ENCODE results near the gene PAQR6. TPM values are rescaled to one million over a fixed set of nuclear protein-coding genes. Genes with fewer than 3 reads are reported as not detected.
"Not testable (repeated sequence)": the region's sequence is repeated elsewhere in the genome, so short reads cannot be mapped to it uniquely, and the experiment has no call there.

The PAQR6 gene
- total and polyA plus RNA-seq, 4 donors = 0.81 to 2.8 (median 2.3) TPM; not detected in 1

DNA sequence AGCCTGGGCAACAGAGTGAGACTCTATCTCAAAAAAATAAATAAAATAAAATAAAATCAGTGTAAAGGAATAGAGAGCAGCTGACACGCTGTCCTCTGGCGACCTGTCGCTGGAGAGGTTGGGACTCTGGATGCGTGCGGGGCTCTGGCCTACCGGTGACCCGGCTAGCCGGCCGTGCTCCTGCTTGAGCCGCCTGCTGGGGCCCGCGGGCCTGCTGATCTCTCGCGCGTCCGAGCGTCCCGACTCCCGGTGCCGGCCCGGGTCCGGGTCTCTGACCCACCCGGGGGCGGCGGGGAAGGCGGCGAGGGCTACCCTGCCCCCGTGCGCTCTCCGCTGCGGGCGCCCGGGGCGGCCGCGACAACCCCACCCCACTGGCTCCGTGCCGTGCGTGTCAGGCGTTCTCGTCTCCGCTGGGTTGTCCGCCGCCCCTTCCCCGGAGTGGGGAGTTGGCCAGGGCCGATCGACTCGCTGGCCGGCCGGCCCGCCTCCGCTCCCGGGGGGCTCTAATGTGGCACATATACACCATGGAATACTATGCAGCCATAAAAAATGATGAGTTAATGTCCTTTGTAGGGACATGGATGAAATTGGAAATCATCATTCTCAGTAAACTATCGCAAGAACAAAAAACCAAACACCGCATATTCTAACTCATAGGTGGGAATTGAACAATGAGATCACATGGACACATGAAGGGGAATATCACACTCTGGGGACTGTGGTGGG lies 31.3 kb downstream of the PAQR6 start:
- not testable (repeated sequence) for ATAC-seq (ENCODE audit: low FRiP score); H3K36me3 ChIP-seq (ENCODE audit: control insufficient read depth in 1 of 2, insufficient read depth in 2 of 2, low read length in 1 of 2); H3K27ac ChIP-seq (ENCODE audit: low read depth in 1 of 2, low read length in 2 of 2)

GRCh38 chr1:156214024-156214748 lies 33.7 kb downstream of the PAQR6 start:
- no peak for DNase-seq
- intact Hi-C loops (cut with DNase I) = loop anchor here in 1 of 2 donors (5.0 kb wide), 2 partner anchors 52 to 67 kb away; no protein-coding TSS in a partner anchor

More for the DNA sequence above, 31.3 kb downstream of the PAQR6 start:
- intact Hi-C loops (cut with DNase I); H3K4me3 ChIP-seq (ENCODE audit: low read length in 2 of 2); H3K27me3 ChIP-seq (ENCODE audit: control insufficient read depth in 1 of 2, insufficient read depth in 2 of 2, low read length in 1 of 2); H3K4me1 ChIP-seq (ENCODE audit: control insufficient read depth in 1 of 2, insufficient read depth in 2 of 2, low read length in 2 of 2); H3K9me3 ChIP-seq (ENCODE audit: control insufficient read depth, low read length): not testable (repeated sequence)
- DNase-seq = peak in 1 of 2 donors; percentile 61
- WGBS, 2 donors = 93 to 94% methylated on average over 54 to 55 of the region's 55 CpGs

DNA sequence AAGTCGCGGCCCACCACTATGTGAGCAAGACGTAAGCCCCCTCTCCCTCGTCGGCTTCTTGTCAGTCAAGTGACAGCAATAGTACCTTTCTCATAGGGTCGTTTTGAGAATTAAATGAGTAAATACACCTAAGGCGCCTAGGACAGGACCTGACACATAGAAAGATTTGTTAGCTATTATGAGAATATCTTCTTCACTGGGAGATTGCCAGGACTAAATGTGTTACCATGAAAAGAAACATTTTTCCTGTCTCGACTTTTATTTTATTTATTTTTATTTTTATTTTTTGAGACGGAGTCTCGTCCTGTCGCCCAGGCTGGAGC lies 34.3 kb downstream of the PAQR6 start:
- intact Hi-C loops (cut with DNase I) = loop anchor here in 1 of 2 donors (2.0 to 5.0 kb wide), 3 partner anchors 19 to 66 kb away; partner anchors contain the start of gene SLC25A44
- Histone ChIP-seq H3K36me3 (ENCODE audit: control insufficient read depth in 1 of 2, insufficient read depth in 2 of 2, low read length in 1 of 2) (peaks cover 0 to 1% of the 10 kb centered on the region in 2 donors), H3K4me3 (ENCODE audit: low read length in 2 of 2) (peak overlapping the region; percentile 53 to 56), H3K4me1 (ENCODE audit: control insufficient read depth in 1 of 2, insufficient read depth in 2 of 2, low read length in 2 of 2) (no peaks in the 10 kb centered on the region), H3K27ac (ENCODE audit: low read depth in 1 of 2, low read length in 2 of 2) (peak overlapping the region; percentile 69 to 76), H3K27me3 (ENCODE audit: control insufficient read depth in 1 of 2, insufficient read depth in 2 of 2, low read length in 1 of 2) (no peaks in the 10 kb centered on the region), H3K9me3 (ENCODE audit: control insufficient read depth, low read length) (no peaks in the 10 kb centered on the region)
- WGBS, 2 donors = 2 to 6% methylated on average over 11 of the region's 11 CpGs
- ATAC-seq (ENCODE audit: low FRiP score) (no peak), DNase-seq (no peak)

More at GRCh38 chr1:156214024-156214748, 33.7 kb downstream of the PAQR6 start:
- Histone ChIP-seq H3K27ac (ENCODE audit: low read depth in 1 of 2, low read length in 2 of 2) (no peak overlapping the region), H3K36me3 (ENCODE audit: control insufficient read depth in 1 of 2, insufficient read depth in 2 of 2, low read length in 1 of 2) (no peaks in the 10 kb centered on the region), H3K4me1 (ENCODE audit: control insufficient read depth in 1 of 2, insufficient read depth in 2 of 2, low read length in 2 of 2) (no peaks in the 10 kb centered on the region), H3K27me3 (ENCODE audit: control insufficient read depth in 1 of 2, insufficient read depth in 2 of 2, low read length in 1 of 2) (no peaks in the 10 kb centered on the region), H3K9me3 (ENCODE audit: control insufficient read depth, low read length) (no peaks in the 10 kb centered on the region), H3K4me3 (ENCODE audit: low read length in 2 of 2) (no peak overlapping the region)
- no peak for ATAC-seq (ENCODE audit: low FRiP score)
- 82% methylated on average over 16 of the region's 16 CpGs for WGBS, 2 donors

- 0% methylated on average over 61 of the region's 61 CpGs for WGBS, 2 donors
- Histone ChIP-seq H3K27ac (ENCODE audit: low read depth in 1 of 2, low read length in 2 of 2) (peak within 1 kb of the TSS; percentile 69 to 94), H3K36me3 (ENCODE audit: control insufficient read depth in 1 of 2, insufficient read depth in 2 of 2, low read length in 1 of 2) (peaks cover 0 to 5% of the 10 kb centered on the region in 2 donors), H3K9me3 (ENCODE audit: control insufficient read depth, low read length) (no peaks in the 10 kb centered on the region), H3K4me1 (ENCODE audit: control insufficient read depth in 1 of 2, insufficient read depth in 2 of 2, low read length in 2 of 2) (no peaks in the 10 kb centered on the region), H3K27me3 (ENCODE audit: control insufficient read depth in 1 of 2, insufficient read depth in 2 of 2, low read length in 1 of 2) (no peaks in the 10 kb centered on the region), H3K4me3 (ENCODE audit: low read length in 2 of 2) (peak within 1 kb of the TSS; percentile 53 to 56)
- peak; percentile 98 for ATAC-seq (ENCODE audit: low FRiP score)
- intact Hi-C loops (cut with DNase I) = loop anchor here in 1 of 2 donors (2.0 to 5.0 kb wide), 3 partner anchors 18 to 66 kb away; partner anchors contain the start of gene SLC25A44
- DNase-seq = peak; percentile 98 to 99
Measured at GRCh38 chr1:156212833-156213643, 34.8 kb downstream of the PAQR6 start, which contains the start of gene PMF1. TSS of gene PMF1 (plus strand) at chr1:156213007. CDS start at chr1:156213016, 9 bp downstream.

DNA sequence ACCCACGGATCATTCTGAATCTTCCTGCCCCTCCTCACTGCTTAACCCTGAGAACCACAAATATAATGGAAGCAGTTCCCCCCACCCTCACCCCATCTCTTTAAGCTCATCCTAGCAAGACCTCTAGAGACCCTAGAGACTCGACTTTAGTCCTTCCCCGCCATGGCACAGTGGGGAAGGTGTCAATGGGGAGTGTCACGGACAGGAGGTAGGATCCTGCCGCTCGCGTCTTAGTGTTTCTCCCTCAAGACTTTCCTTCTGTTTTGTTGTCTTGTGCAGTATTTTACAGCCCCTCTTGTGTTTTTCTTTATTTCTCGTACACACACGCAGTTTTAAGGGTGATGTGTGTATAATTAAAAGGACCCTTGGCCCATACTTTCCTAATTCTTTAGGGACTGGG lies 35.7 kb downstream of the PAQR6 start:
- no peaks in the 10 kb centered on the region for H3K27me3 ChIP-seq (ENCODE audit: control insufficient read depth in 1 of 2, insufficient read depth in 2 of 2, low read length in 1 of 2)
- no peaks in the 10 kb centered on the region for H3K9me3 ChIP-seq (ENCODE audit: control insufficient read depth, low read length)
- no peak overlapping the region for H3K27ac ChIP-seq (ENCODE audit: low read depth in 1 of 2, low read length in 2 of 2)
- no peak for ATAC-seq (ENCODE audit: low FRiP score)
- intact Hi-C loops (cut with DNase I) = loop anchor here in 1 of 2 donors (2.0 to 5.0 kb wide), 3 partner anchors 17 to 65 kb away; partner anchors contain the start of gene SLC25A44
- WGBS, 2 donors = 73 to 81% methylated on average over 9 of the region's 9 CpGs
- H3K4me1 ChIP-seq (ENCODE audit: control insufficient read depth in 1 of 2, insufficient read depth in 2 of 2, low read length in 2 of 2) = no peaks in the 10 kb centered on the region
- no peak for DNase-seq
- peaks cover 4 to 5% of the 10 kb centered on the region in 2 donors for H3K36me3 ChIP-seq (ENCODE audit: control insufficient read depth in 1 of 2, insufficient read depth in 2 of 2, low read length in 1 of 2)
- H3K4me3 ChIP-seq (ENCODE audit: low read length in 2 of 2) = no peak overlapping the region

DNA sequence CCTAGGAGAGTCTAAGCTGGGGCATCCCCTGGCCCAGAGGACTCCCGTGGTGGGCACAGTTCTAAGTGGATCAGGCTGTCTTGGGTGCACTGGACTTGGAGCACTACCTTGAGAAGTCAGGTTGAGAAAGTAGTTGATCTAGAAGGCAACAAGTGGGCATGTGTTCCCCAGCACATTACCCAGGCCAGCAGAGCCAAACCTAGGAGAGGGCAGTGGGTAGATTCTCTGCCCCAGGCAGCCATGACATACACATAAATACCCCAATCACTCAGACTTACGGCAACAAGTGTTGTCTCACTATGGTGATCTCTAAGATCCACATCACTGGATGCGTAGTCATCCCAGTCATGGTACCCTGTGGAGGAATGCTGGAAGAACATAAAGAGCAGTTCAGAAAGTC lies 36.6 kb downstream of the PAQR6 start:
- H3K27ac ChIP-seq (ENCODE audit: low read depth in 1 of 2, low read length in 2 of 2) = no peak overlapping the region
- intact Hi-C loops (cut with DNase I) = loop anchor here in 1 of 2 donors (5.0 kb wide), 2 partner anchors 49 to 64 kb away; no protein-coding TSS in a partner anchor
- ATAC-seq (ENCODE audit: low FRiP score) = no peak

GRCh38 chr1:156204686-156205085 lies 43.2 kb downstream of the PAQR6 start:
- Histone ChIP-seq H3K4me3 (ENCODE audit: low read length in 2 of 2) (no peak overlapping the region), H3K27ac (ENCODE audit: low read depth in 1 of 2, low read length in 2 of 2) (no peak overlapping the region), H3K4me1 (ENCODE audit: control insufficient read depth in 1 of 2, insufficient read depth in 2 of 2, low read length in 2 of 2) (peaks cover 0 to 3% of the 10 kb centered on the region in 2 donors), H3K36me3 (ENCODE audit: control insufficient read depth in 1 of 2, insufficient read depth in 2 of 2, low read length in 1 of 2) (peaks cover 9 to 11% of the 10 kb centered on the region in 2 donors), H3K27me3 (ENCODE audit: control insufficient read depth in 1 of 2, insufficient read depth in 2 of 2, low read length in 1 of 2) (no peaks in the 10 kb centered on the region), H3K9me3 (ENCODE audit: control insufficient read depth, low read length) (no peaks in the 10 kb centered on the region)
- ATAC-seq (ENCODE audit: low FRiP score) (no peak), DNase-seq (no peak)
- intact Hi-C loops (cut with DNase I) = no loop called here
- 79 to 81% methylated on average over 3 of the region's 3 CpGs for WGBS, 2 donors

More for the DNA sequence above, 36.6 kb downstream of the PAQR6 start:
- Histone ChIP-seq H3K36me3 (ENCODE audit: control insufficient read depth in 1 of 2, insufficient read depth in 2 of 2, low read length in 1 of 2) (peaks cover 4 to 5% of the 10 kb centered on the region in 2 donors), H3K27me3 (ENCODE audit: control insufficient read depth in 1 of 2, insufficient read depth in 2 of 2, low read length in 1 of 2) (no peaks in the 10 kb centered on the region), H3K4me1 (ENCODE audit: control insufficient read depth in 1 of 2, insufficient read depth in 2 of 2, low read length in 2 of 2) (no peaks in the 10 kb centered on the region), H3K9me3 (ENCODE audit: control insufficient read depth, low read length) (no peaks in the 10 kb centered on the region), H3K4me3 (ENCODE audit: low read length in 2 of 2) (no peak overlapping the region)
- WGBS, 2 donors = 92 to 94% methylated on average over 3 of the region's 3 CpGs
- DNase-seq = no peak

DNA sequence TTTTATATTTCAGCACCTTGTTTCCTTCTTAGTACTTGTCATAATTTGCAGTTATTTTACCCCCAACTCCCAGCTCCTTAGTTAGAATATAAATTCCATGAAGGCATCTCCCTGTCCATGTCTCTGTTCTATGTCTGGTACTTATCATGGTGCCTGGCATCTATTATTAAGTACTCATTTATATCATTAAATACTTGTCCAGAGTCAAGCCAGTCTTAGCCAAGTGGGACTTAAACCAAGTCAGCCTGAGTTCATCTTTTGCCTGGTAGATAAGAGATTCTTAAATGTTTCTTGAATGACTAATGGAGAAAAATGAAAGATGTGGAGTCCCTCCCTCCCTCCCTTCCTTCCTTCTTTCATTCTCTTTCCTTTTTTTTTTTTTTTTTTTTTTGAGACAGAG lies 44.5 kb downstream of the PAQR6 start:
- Histone ChIP-seq H3K9me3 (ENCODE audit: control insufficient read depth, low read length) (no peaks in the 10 kb centered on the region), H3K27me3 (ENCODE audit: control insufficient read depth in 1 of 2, insufficient read depth in 2 of 2, low read length in 1 of 2) (no peaks in the 10 kb centered on the region), H3K4me3 (ENCODE audit: low read length in 2 of 2) (no peak overlapping the region), H3K27ac (ENCODE audit: low read depth in 1 of 2, low read length in 2 of 2) (no peak overlapping the region), H3K4me1 (ENCODE audit: control insufficient read depth in 1 of 2, insufficient read depth in 2 of 2, low read length in 2 of 2) (peaks cover 0 to 3% of the 10 kb centered on the region in 2 donors), H3K36me3 (ENCODE audit: control insufficient read depth in 1 of 2, insufficient read depth in 2 of 2, low read length in 1 of 2) (peaks cover 5 to 11% of the 10 kb centered on the region in 2 donors)
- DNase-seq = no peak
- intact Hi-C loops (cut with DNase I) = no loop called here
- no peak for ATAC-seq (ENCODE audit: low FRiP score)
